ENCODE results near the gene HELT.

- TF ChIP-seq CTCF (IDR thresholded peaks at IDR 0.05) (no peak), POLR2AphosphoS5 (IDR thresholded peaks at IDR 0.05; ENCODE audit: insufficient read depth in 1 of 2, low read depth in 1 of 2) (no peak)
These were observed 44.3 kb downstream of the HELT start for GRCh38 chr4:185062606-185063005.

All from vagina (tissue), 2 donors.